Activated CD4-positive, CD25-positive, alpha-beta regulatory T cell treated with anti-CD3 and anti-CD28 coated beads, Interleukin-2, amount 50 U/mL, for 24 hours (primary cell): ENCODE data around the gene RALGAPA2.
"Not testable (repeated sequence)": the region's sequence is repeated elsewhere in the genome, so short reads cannot be mapped to it uniquely, and the experiment has no call there.

ENCODE experiments used
- ATAC-seq, 2 donors: fragments of 150-1000 bp; cut with Tn5 transposase; one replicate each; pipeline ENCODE4 v1.10.0; 2021; ENCODE audit warnings: mild to moderate bottlenecking in 1 of 2, moderate library complexity in 1 of 2

RALGAPA2 gene

GRCh38 chr20:20364593-20365479, 347.6 kb downstream of the RALGAPA2 start:
- no peak for ATAC-seq

- no peak for ATAC-seq
Measured at GRCh38 chr20:20363799-20364592, 348.4 kb downstream of the RALGAPA2 start.

GRCh38 chr20:20363434-20363798, 349.0 kb downstream of the RALGAPA2 start:
- no peak for ATAC-seq

- no peak for ATAC-seq
Measured at GRCh38 chr20:20362774-20363433, 349.5 kb downstream of the RALGAPA2 start.

- ATAC-seq = no peak
Measured at GRCh38 chr20:20360464-20360863, 352.0 kb downstream of the RALGAPA2 start.

GRCh38 chr20:20359628-20360027, 352.8 kb downstream of the RALGAPA2 start:
- peak in 1 of 2 donors; percentile 63 for ATAC-seq

- no peak for ATAC-seq
Measured at GRCh38 chr20:20358801-20359200, 353.6 kb downstream of the RALGAPA2 start.

- not testable (repeated sequence) for ATAC-seq
Measured at GRCh38 chr20:20355503-20355902, 356.9 kb downstream of the RALGAPA2 start.

- peak; percentile 28 to 43 for ATAC-seq
Measured at GRCh38 chr20:20353576-20353975, 358.9 kb downstream of the RALGAPA2 start.

- no peak for ATAC-seq
Measured at GRCh38 chr20:20344476-20344875, 368.0 kb downstream of the RALGAPA2 start.

GRCh38 chr20:20343932-20344331, 368.5 kb downstream of the RALGAPA2 start:
- ATAC-seq = no peak
